ENCODE results near the gene EML1. TPM values are rescaled to one million over a fixed set of nuclear protein-coding genes. Genes with fewer than 3 reads are reported as not detected.

The EML1 gene
- total and polyA plus RNA-seq, 2 of the 13 experiments (the other 11 are each of a cell fraction or from before 2014, with no cell fraction given), result 0.59 to 1.7 TPM

DNA sequence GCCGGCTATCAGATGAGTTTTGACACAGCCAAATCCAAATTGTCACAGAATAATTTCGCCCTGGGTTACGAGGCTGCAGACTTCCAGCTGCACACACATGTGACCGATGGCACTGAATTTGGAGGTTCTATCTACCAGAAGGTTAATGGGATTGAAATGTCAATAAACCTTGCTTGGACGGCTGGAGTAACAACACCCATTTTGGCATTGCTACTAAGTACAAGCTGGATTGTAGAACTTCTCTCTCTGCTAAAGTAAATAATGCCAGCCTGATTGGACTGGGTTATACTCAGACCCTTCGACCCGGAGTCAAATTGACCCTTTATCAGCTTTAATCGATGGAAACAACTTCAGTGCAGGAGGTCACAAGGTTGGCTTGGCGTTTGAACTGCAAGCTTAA, 171.8 kb downstream of the EML1 start:
- POLR2A ChIA-PET, result no interaction called here
- Histone ChIP-seq H3K9ac (ENCODE audit: insufficient read depth, low read depth, low read length) (no peak overlapping the region), H3K4me2 (ENCODE audit: low read depth, low read length) (no peak overlapping the region), H3K79me2 (ENCODE audit: insufficient read depth, low read length) (no peaks in the 10 kb centered on the region), H3K4me1 (ENCODE audit: insufficient read depth, low read length) (peaks cover 47% of the 10 kb centered on the region), H3K9me3 (ENCODE audit: low read length) (no peaks in the 10 kb centered on the region), H3K27me3 (ENCODE audit: control insufficient read depth in 1 of 2, insufficient read depth in 2 of 2, low read length in 2 of 2) (peaks cover 0 to 38% of the 10 kb centered on the region in 2 experiments), H3K27ac (ENCODE audit: extremely low read length, insufficient read depth, low read length) (no peak overlapping the region), H4K20me1 (ENCODE audit: insufficient read depth, low read length) (no peaks in the 10 kb centered on the region), H2AFZ (ENCODE audit: low read length) (no peak overlapping the region), H3K4me3 (replicated peaks in 1 of 3; ENCODE audit: insufficient read depth in 1 of 3, low read depth in 2 of 3, low read length in 3 of 3) (no peak overlapping the region), H3K36me3 (replicated peaks in 1 of 2; ENCODE audit: control insufficient read depth in 1 of 2, insufficient read depth in 2 of 2, low read length in 2 of 2) (no peaks in the 10 kb centered on the region)
- CTCF ChIA-PET (ENCODE audit: low intra/inter-chr PET ratio, low total read pairs), result no interaction called here
- intact Hi-C loops (cut with micrococcal nuclease; ENCODE audit: unreplicated experiment) (no loop called here), in situ Hi-C loops (cut with HindIII; ENCODE audit: extremely low pct_ligation_motif_present, low pct_unique_long_range_greater_than_20kb) (no loop called here)
- FAIRE-seq (no peak), DNase-seq (ENCODE audit: low spot score) (no peak), ATAC-seq (no peak)
- BruUV-seq (replicated peaks), result no TSS peak
- TF ChIP-seq KLF6 (CRISPR knock-in tag; IDR thresholded peaks at IDR 0.05) (no peak), KAT8 (CRISPR knock-in tag; IDR thresholded peaks at IDR 0.05) (no peak), MXD4 (CRISPR knock-in tag; IDR thresholded peaks at IDR 0.05) (no peak)
- TF ChIP-seq, protein P1, sequence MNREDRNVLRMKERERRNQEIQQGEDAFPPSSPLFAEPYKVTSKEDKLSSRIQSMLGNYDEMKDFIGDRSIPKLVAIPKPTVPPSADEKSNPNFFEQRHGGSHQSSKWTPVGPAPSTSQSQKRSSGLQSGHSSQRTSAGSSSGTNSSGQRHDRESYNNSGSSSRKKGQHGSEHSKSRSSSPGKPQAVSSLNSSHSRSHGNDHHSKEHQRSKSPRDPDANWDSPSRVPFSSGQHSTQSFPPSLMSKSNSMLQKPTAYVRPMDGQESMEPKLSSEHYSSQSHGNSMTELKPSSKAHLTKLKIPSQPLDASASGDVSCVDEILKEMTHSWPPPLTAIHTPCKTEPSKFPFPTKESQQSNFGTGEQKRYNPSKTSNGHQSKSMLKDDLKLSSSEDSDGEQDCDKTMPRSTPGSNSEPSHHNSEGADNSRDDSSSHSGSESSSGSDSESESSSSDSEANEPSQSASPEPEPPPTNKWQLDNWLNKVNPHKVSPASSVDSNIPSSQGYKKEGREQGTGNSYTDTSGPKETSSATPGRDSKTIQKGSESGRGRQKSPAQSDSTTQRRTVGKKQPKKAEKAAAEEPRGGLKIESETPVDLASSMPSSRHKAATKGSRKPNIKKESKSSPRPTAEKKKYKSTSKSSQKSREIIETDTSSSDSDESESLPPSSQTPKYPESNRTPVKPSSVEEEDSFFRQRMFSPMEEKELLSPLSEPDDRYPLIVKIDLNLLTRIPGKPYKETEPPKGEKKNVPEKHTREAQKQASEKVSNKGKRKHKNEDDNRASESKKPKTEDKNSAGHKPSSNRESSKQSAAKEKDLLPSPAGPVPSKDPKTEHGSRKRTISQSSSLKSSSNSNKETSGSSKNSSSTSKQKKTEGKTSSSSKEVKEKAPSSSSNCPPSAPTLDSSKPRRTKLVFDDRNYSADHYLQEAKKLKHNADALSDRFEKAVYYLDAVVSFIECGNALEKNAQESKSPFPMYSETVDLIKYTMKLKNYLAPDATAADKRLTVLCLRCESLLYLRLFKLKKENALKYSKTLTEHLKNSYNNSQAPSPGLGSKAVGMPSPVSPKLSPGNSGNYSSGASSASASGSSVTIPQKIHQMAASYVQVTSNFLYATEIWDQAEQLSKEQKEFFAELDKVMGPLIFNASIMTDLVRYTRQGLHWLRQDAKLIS (CRISPR knock-in tag; IDR thresholded peaks at IDR 0.05), result no peak
- WGBS (ENCODE audit: low lambda C conversion rate), result 47% methylated on average over 6 of the region's 9 CpGs
